ENCODE results near the gene POLG2. TPM values are rescaled to one million over a fixed set of nuclear protein-coding genes. Genes with fewer than 3 reads are reported as not detected.

Gene POLG2
- total RNA-seq, 1 donor from 2014 or later: 6.9 TPM

DNA sequence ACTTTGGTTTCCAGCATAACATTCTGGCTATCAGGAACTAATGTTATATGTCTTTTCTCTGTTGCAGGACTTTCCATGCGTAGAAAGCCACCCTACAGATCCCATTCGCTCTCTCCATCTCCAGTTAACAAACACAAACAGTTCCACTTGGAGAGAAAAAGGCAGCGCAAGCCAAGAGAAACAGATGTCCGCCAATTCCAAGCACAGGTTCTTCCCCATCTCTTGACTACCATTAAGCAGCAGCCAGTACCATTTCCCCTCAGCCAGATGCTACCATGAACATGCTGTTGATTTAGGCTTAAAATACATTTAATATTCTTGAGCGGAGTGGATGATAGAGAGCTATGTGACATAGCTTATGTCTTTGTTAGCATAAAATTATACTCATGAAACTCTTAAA is 32.4 kb upstream of the POLG2 start:
- no peak overlapping the region for H3K4me3 ChIP-seq (ENCODE audit: low read depth, low read length)
- H3K27me3 ChIP-seq (ENCODE audit: control insufficient read depth, insufficient read depth, low read length): no peaks in the 10 kb centered on the region
- DNase-seq (ENCODE audit: low read depth): no peak
- peaks cover 2% of the 10 kb centered on the region for H3K36me3 ChIP-seq (ENCODE audit: control insufficient read depth, insufficient read depth, low read length)
- no peak for TF ChIP-seq CTCF (IDR thresholded peaks at IDR 0.05; ENCODE audit: insufficient read depth, low read length, poor library complexity, severe bottlenecking)

GRCh38 chr17:64527914-64528313 is 31.1 kb upstream of the POLG2 start:
- TF ChIP-seq CTCF (IDR thresholded peaks at IDR 0.05; ENCODE audit: insufficient read depth, low read length, poor library complexity, severe bottlenecking): no peak
- Histone ChIP-seq H3K4me3 (ENCODE audit: low read depth, low read length) (no peak overlapping the region), H3K36me3 (ENCODE audit: control insufficient read depth, insufficient read depth, low read length) (peaks cover 2% of the 10 kb centered on the region), H3K27me3 (ENCODE audit: control insufficient read depth, insufficient read depth, low read length) (no peaks in the 10 kb centered on the region)
- no peak for DNase-seq (ENCODE audit: low read depth)

DNA sequence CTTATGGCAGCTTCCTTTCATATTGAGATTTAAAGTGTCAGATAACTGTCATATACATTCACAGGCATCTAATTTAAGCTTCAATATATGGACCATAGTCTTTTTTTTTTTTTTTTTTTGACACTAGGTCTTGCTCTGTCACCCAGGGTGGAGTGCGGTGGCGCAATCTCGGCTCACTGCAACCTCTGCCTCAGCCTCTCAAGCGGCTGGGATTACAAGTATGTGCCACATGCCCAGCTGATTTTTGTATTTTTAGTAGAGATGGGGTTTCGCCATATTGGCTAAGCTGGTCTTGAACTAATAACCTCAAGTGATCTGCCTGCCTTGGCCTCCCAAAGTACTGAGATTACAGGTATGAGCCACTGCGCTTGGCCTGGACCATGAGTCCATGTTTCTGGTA is 23.5 kb upstream of the POLG2 start:
- TF ChIP-seq CTCF (IDR thresholded peaks at IDR 0.05; ENCODE audit: insufficient read depth, low read length, poor library complexity, severe bottlenecking): no peak
- no peak for DNase-seq (ENCODE audit: low read depth)

GRCh38 chr17:64519601-64520000 is 22.7 kb upstream of the POLG2 start:
- Histone ChIP-seq H3K36me3 (ENCODE audit: control insufficient read depth, insufficient read depth, low read length) (peaks cover 2% of the 10 kb centered on the region), H3K27me3 (ENCODE audit: control insufficient read depth, insufficient read depth, low read length) (no peaks in the 10 kb centered on the region), H3K4me3 (ENCODE audit: low read depth, low read length) (no peak overlapping the region)
- no peak for DNase-seq (ENCODE audit: low read depth)
- no peak for TF ChIP-seq CTCF (IDR thresholded peaks at IDR 0.05; ENCODE audit: insufficient read depth, low read length, poor library complexity, severe bottlenecking)

More for the DNA sequence above, 23.5 kb upstream of the POLG2 start:
- Histone ChIP-seq H3K4me3 (ENCODE audit: low read depth, low read length) (no peak overlapping the region), H3K27me3 (ENCODE audit: control insufficient read depth, insufficient read depth, low read length) (no peaks in the 10 kb centered on the region), H3K36me3 (ENCODE audit: control insufficient read depth, insufficient read depth, low read length) (peaks cover 2% of the 10 kb centered on the region)

- Histone ChIP-seq H3K27me3 (ENCODE audit: control insufficient read depth, insufficient read depth, low read length) (no peaks in the 10 kb centered on the region), H3K36me3 (ENCODE audit: control insufficient read depth, insufficient read depth, low read length) (peaks cover 2% of the 10 kb centered on the region)
- no peak for TF ChIP-seq CTCF (IDR thresholded peaks at IDR 0.05; ENCODE audit: insufficient read depth, low read length, poor library complexity, severe bottlenecking)
These were observed 19.0 kb upstream of the POLG2 start for GRCh38 chr17:64515829-64516228.

DNA sequence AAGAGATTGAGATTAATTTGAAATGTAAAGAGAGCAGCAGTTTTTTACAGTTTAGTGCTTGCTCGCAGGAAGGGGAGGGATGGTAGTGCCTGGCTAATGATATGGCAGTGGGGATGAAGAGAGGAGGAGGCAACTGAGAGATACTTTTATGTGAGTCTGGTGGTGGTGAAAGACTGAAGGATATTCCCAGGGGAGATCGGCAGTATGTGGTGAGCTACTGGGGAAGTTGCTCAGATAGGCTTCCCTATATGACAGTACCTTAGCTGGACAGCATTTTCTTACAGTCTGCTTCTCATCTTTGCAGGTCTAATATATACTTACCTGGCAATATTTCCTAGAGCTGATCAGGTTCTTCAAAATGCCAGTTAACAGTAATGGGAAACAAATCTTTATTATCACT is 18.6 kb upstream of the POLG2 start:
- DNase-seq (ENCODE audit: low read depth): no peak
- no peak for TF ChIP-seq CTCF (IDR thresholded peaks at IDR 0.05; ENCODE audit: insufficient read depth, low read length, poor library complexity, severe bottlenecking)
- Histone ChIP-seq H3K27me3 (ENCODE audit: control insufficient read depth, insufficient read depth, low read length) (no peaks in the 10 kb centered on the region), H3K36me3 (ENCODE audit: control insufficient read depth, insufficient read depth, low read length) (peaks cover 2% of the 10 kb centered on the region), H3K4me3 (ENCODE audit: low read depth, low read length) (no peak overlapping the region)

More at GRCh38 chr17:64515829-64516228, 19.0 kb upstream of the POLG2 start:
- no peak overlapping the region for H3K4me3 ChIP-seq (ENCODE audit: low read depth, low read length)
- DNase-seq (ENCODE audit: low read depth): no peak

All from kidney epithelial cell (primary cell).